ENCODE measurements around the gene VPS16. TPM values are rescaled to one million over a fixed set of nuclear protein-coding genes. Genes with fewer than 3 reads are reported as not detected.
"Not testable (repeated sequence)": the region's sequence is repeated elsewhere in the genome, so short reads cannot be mapped to it uniquely, and the experiment has no call there.

The VPS16 gene
- total and polyA plus RNA-seq, 12 donors, result 13.0 to 44.7 (median 20.6) TPM

- H3K27me3 ChIP-seq, result no peaks in the 10 kb centered on the region
- intact Hi-C loops (cut with DNase I), result no loop called here
- H3K4me1 ChIP-seq, result peaks cover 0 to 33% (median 17%) of the 10 kb centered on the region in 9 donors
- H3K4me3 ChIP-seq, result no peak overlapping the region
- no peak for TF ChIP-seq CTCF (IDR thresholded peaks at IDR 0.05)
- no peak for DNase-seq
- peaks cover 0 to 5% (median 0%) of the 10 kb centered on the region in 9 donors for H3K36me3 ChIP-seq
- 92 to 93% methylated on average over 2 of the region's 2 CpGs for WGBS, 2 donors
- no peak overlapping the region for H3K27ac ChIP-seq
- ATAC-seq, result no peak
- peaks cover 0 to 25% (median 7%) of the 10 kb centered on the region in 11 donors for H3K9me3 ChIP-seq
Observed at GRCh38 chr20:2894221-2894620, 53.7 kb downstream of the VPS16 start.

DNA sequence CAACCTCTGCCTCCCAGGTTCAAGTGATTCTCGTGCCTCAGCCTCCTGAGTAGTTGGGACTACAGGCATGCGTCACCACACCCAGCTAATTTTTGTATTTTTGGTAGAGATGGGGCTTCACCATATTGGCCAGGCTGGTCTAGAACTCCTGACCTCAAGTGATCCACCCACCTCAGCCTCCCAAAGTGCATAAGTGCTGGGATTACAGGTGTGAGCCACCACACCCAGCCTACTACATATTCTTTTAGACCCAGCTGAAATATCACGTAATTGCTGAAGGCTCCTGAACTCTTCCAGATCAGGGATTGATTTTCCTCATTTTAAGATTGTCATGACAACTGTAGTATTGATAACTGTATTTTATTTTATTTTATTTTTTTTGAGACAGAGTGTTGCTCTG is 54.6 kb downstream of the VPS16 start:
- H3K27me3 ChIP-seq; H3K27ac ChIP-seq; H3K4me3 ChIP-seq; DNase-seq; H3K36me3 ChIP-seq; ATAC-seq; intact Hi-C loops (cut with DNase I): not testable (repeated sequence)
- H3K4me1 ChIP-seq, result peaks cover 0 to 35% (median 17%) of the 10 kb centered on the region in 9 donors
- H3K9me3 ChIP-seq, result peaks cover 0 to 25% (median 7%) of the 10 kb centered on the region in 11 donors
- 96 to 100% methylated on average over 3 of the region's 3 CpGs for WGBS, 2 donors

DNA sequence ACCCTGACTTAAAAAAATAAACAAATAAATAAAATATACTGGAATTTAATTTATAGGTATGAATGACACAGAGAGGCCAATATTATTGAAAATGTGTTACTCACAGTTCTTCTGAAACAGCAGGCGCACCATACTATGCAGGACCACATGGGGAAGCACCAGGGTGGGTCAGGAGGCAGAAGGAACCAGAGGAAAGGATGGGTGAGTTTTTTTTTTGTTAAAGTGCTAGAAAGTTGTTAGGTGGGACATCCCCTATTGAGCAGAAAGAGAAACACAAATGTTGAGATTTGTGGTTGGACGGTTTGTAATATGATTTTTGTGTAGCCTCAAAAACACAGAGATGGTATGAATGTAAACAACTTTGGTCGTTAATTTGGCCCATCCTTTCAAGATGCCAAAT is 58.7 kb downstream of the VPS16 start:
- ATAC-seq, result no peak
- no peak for TF ChIP-seq CTCF (IDR thresholded peaks at IDR 0.05)
- Histone ChIP-seq H3K9me3 (peaks cover 0 to 22% (median 7%) of the 10 kb centered on the region in 11 donors), H3K27me3 (no peaks in the 10 kb centered on the region), H3K27ac (no peak overlapping the region), H3K4me3 (no peak overlapping the region), H3K36me3 (peaks cover 0 to 5% (median 0%) of the 10 kb centered on the region in 9 donors), H3K4me1 (peaks cover 0 to 27% (median 16%) of the 10 kb centered on the region in 9 donors)
- intact Hi-C loops (cut with DNase I), result no loop called here
- 96 to 97% methylated on average over 3 of the region's 3 CpGs for WGBS, 2 donors
- no peak for DNase-seq

DNA sequence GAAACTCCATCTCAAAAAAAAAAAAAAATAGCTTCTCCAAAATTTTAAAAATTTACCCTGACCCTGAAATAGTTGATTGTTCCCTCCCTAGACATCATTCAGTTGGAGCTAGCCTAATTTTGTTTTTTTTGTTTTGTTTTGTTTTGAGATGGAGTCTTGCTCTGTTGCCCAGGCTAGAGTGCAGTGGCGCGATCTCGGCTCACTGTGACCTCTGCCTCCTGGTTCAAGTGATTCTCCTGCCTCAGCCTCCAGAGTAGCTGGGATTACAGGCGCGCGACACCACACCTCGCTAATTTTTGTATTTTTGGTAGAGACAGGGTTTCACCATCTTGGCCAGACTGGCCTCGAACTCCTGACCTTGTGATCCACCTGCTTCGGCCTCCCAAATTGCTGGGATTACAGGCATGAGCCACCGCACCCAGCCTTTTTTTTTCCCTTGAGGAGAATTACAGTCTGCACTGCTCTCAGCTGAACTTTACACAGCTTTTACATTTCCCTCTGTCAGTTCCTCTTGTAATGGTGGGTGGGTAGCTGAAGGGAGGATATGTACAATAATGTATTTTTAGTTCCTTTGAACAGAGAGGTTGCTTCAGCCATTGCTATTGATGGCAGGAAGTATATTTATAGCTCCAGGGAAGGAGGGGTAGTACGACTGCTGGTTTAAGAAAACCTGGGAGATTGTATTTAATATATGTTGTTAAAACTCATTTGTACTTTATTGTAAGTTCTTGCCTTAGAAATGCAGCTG is 60.5 kb downstream of the VPS16 start:
- WGBS, 2 donors, result 73 to 81% methylated on average over 11 of the region's 11 CpGs
- H3K9me3 ChIP-seq, result peaks cover 0 to 12% (median 0%) of the 10 kb centered on the region in 11 donors

More for the DNA sequence above, 60.5 kb downstream of the VPS16 start:
- intact Hi-C loops (cut with DNase I), result no loop called here
- DNase-seq, result no peak
- peak in 5 of 8 donors; percentile 35 to 70 (median 51) for ATAC-seq
- H3K27me3 ChIP-seq, result no peaks in the 10 kb centered on the region
- H3K27ac ChIP-seq, result peak overlapping the region in 3 of 10 donors; percentile 25 to 40 (median 34)
- no peak for TF ChIP-seq CTCF (IDR thresholded peaks at IDR 0.05)
- H3K4me3 ChIP-seq, result no peak overlapping the region
- H3K36me3 ChIP-seq, result no peaks in the 10 kb centered on the region
- H3K4me1 ChIP-seq, result peaks cover 0 to 27% (median 16%) of the 10 kb centered on the region in 9 donors

All from heart right ventricle (tissue), 16 donors.